Measurements from ENCODE around the gene SYCP3.

The SYCP3 gene

GRCh38 chr12:101719566-101719965, 19.7 kb downstream of the SYCP3 start:
- no peak for FAIRE-seq
- TF ChIP-seq CTCF (IDR thresholded peaks at IDR 0.05; ENCODE audit: insufficient read depth, missing control alignments), result no peak
- DNase-seq (ENCODE audit: insufficient read length, low spot score), result no peak

GRCh38 chr12:101714877-101715444, 24.3 kb downstream of the SYCP3 start:
- no peak for TF ChIP-seq CTCF (IDR thresholded peaks at IDR 0.05; ENCODE audit: insufficient read depth, missing control alignments)
- no peak for DNase-seq (ENCODE audit: insufficient read length, low spot score)
- peak; percentile 38 for FAIRE-seq

GRCh38 chr12:101713930-101714329, 25.3 kb downstream of the SYCP3 start:
- TF ChIP-seq CTCF (IDR thresholded peaks at IDR 0.05; ENCODE audit: insufficient read depth, missing control alignments), result no peak
- DNase-seq (ENCODE audit: insufficient read length, low spot score), result no peak
- no peak for FAIRE-seq

GRCh38 chr12:101713059-101713682, 26.1 kb downstream of the SYCP3 start:
- DNase-seq (ENCODE audit: insufficient read length, low spot score), result no peak
- no peak for FAIRE-seq
- TF ChIP-seq CTCF (IDR thresholded peaks at IDR 0.05; ENCODE audit: insufficient read depth, missing control alignments), result no peak

- DNase-seq (ENCODE audit: insufficient read length, low spot score), result no peak
- no peak for TF ChIP-seq CTCF (IDR thresholded peaks at IDR 0.05; ENCODE audit: insufficient read depth, missing control alignments)
- FAIRE-seq, result no peak
Observed at GRCh38 chr12:101710288-101710687, 29.0 kb downstream of the SYCP3 start.

GRCh38 chr12:101707131-101707782, 32.0 kb downstream of the SYCP3 start:
- DNase-seq (ENCODE audit: insufficient read length, low spot score), result no peak
- FAIRE-seq, result no peak
- TF ChIP-seq CTCF (IDR thresholded peaks at IDR 0.05; ENCODE audit: insufficient read depth, missing control alignments), result no peak

- no peak for TF ChIP-seq CTCF (IDR thresholded peaks at IDR 0.05; ENCODE audit: insufficient read depth, missing control alignments)
- FAIRE-seq, result no peak
- no peak for DNase-seq (ENCODE audit: insufficient read length, low spot score)
Observed at GRCh38 chr12:101706403-101706802, 32.9 kb downstream of the SYCP3 start.

Data from D721Med (cell line).